LHCN-M2 (cell line): ENCODE results near the gene B4GALT4. TPM values are rescaled to one million over a fixed set of nuclear protein-coding genes. Genes with fewer than 3 reads are reported as not detected.

Experiments used
- DNase-seq: peaks from one replicate; pipeline ENCODE4 v3.0.0-alpha.2; 2012; ENCODE audit warnings: low read depth
- total RNA-seq: library from RNA; depleted of rRNA; stranded (reverse); fragments of >200 nt; gene quantifications from 2 replicates; pipeline ENCODE4 v1.2.3, GENCODE V29; 2014

B4GALT4 gene
- total RNA-seq, 1 experiment from 2014 or later, result 25.3 TPM

GRCh38 chr3:119237299-119237698, 3.4 kb downstream of the B4GALT4 start:
- no peak for DNase-seq

- DNase-seq, result no peak
Measured at GRCh38 chr3:119236756-119237155, 3.9 kb downstream of the B4GALT4 start.

GRCh38 chr3:119235151-119235550, 5.5 kb downstream of the B4GALT4 start:
- peak; percentile 74 for DNase-seq

GRCh38 chr3:119234610-119235009, 6.1 kb downstream of the B4GALT4 start:
- DNase-seq, result no peak

- no peak for DNase-seq
Measured at GRCh38 chr3:119230745-119231144, 9.9 kb downstream of the B4GALT4 start.

GRCh38 chr3:119230071-119230470, 10.6 kb downstream of the B4GALT4 start:
- DNase-seq, result no peak

GRCh38 chr3:119229190-119229589, 11.5 kb downstream of the B4GALT4 start:
- DNase-seq, result no peak

- no peak for DNase-seq
Measured at GRCh38 chr3:119228373-119229145, 12.1 kb downstream of the B4GALT4 start.

GRCh38 chr3:119227070-119227850, 13.4 kb downstream of the B4GALT4 start:
- no peak for DNase-seq

GRCh38 chr3:119225121-119225520, 15.6 kb downstream of the B4GALT4 start:
- no peak for DNase-seq

- DNase-seq, result no peak
Measured at GRCh38 chr3:119223511-119223910, 17.2 kb downstream of the B4GALT4 start.

- no peak for DNase-seq
Measured at GRCh38 chr3:119222391-119222790, 18.3 kb downstream of the B4GALT4 start.

- no peak for DNase-seq
Measured at GRCh38 chr3:119221779-119222320, 18.8 kb downstream of the B4GALT4 start.

- no peak for DNase-seq
Measured at GRCh38 chr3:119220970-119221667, 19.6 kb downstream of the B4GALT4 start.

- no peak for DNase-seq
Measured at GRCh38 chr3:119220198-119220597, 20.5 kb downstream of the B4GALT4 start.

- DNase-seq, result no peak
Measured at GRCh38 chr3:119219069-119219468, 21.6 kb downstream of the B4GALT4 start.

GRCh38 chr3:119211803-119212202, 28.9 kb downstream of the B4GALT4 start:
- no peak for DNase-seq

- no peak for DNase-seq
Measured at GRCh38 chr3:119211193-119211592, 29.5 kb downstream of the B4GALT4 start.

GRCh38 chr3:119207512-119207875, 33.2 kb downstream of the B4GALT4 start:
- DNase-seq, result no peak

- no peak for DNase-seq
Measured at GRCh38 chr3:119206611-119207511, 33.8 kb downstream of the B4GALT4 start.

GRCh38 chr3:119205685-119206084, 35.0 kb downstream of the B4GALT4 start:
- DNase-seq, result no peak
